Activated naive CD4-positive, alpha-beta T cell treated with anti-CD3 and anti-CD28 coated beads, Interleukin-2, amount 50 U/mL, for 72 hours (primary cell): Measurements from ENCODE around the gene ACER1. TPM values are rescaled to one million over a fixed set of nuclear protein-coding genes. Genes with fewer than 3 reads are reported as not detected.

Experiments used
- ATAC-seq, 2 donors: fragments of 150-1000 bp; cut with Tn5 transposase; 2 replicates each; pipeline ENCODE4 v1.10.0; 2021; ENCODE audit warnings: mild to moderate bottlenecking in 2 of 2, moderate library complexity in 2 of 2
- DNase-seq, 2 donors: peaks; one replicate each; pipeline ENCODE4 v3.0.0; 2021 to 2022; ENCODE audit warnings: low spot score in 2 of 2
- H3K27ac Mint-ChIP-seq, 2 donors: one replicate each; pipeline ENCODE4 v1.8.0; 2022; ENCODE audit warnings: mild to moderate bottlenecking in 2 of 2, mixed read lengths in 2 of 2
- H3K36me3 Mint-ChIP-seq, 2 donors: one replicate each; pipeline ENCODE4 v1.8.0; 2022; ENCODE audit warnings: mixed read lengths in 2 of 2
- H3K9me3 Mint-ChIP-seq, 2 donors: one replicate each; pipeline ENCODE4 v1.8.0; 2022; ENCODE audit warnings: mixed read lengths in 2 of 2
- total RNA-seq, 2 donors: library from RNA; stranded (reverse); gene quantifications; one replicate each; pipeline ENCODE4 v1.2.3, GENCODE V29; 2022

ACER1 gene
- total RNA-seq, 2 donors from 2014 or later: 0.52 TPM; not detected in 1

DNA sequence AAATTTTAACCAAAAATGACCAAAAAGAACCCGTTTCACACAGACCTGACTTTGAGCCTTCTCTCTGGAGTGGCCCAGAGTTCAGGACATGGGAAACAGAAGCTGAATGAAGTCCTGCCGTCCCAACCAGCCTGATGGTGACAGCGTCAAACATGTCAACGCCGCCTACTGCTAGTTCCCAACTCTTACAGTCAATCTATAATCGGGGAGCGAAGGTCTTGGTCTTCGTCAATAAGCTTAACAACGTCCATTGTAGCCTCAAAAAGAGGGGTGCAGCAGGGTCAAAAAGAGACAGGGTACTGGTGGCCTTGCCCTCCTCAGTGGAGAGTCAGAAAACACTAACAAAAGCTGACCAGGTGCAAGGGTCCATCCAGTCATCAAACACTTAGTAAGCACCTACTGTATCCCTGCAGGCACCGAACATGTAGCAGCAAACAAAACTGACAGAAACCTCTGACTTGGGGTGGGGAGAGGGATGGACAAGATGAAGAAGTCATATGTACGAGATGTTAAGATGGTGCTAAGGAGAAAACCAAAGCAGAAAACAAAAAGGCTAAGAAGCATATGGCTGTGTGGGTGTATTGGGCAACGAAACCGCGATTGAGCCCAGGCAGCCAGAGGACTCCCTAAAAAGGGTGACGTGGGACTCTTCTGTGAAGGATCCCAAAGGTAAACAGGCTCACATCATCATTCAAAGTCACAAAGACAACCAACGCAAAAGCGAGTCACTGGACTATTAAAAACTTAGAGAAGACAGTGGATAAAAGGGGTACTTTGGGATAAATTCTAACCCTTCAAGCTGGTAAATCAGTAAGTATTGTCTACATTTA lies 65.6 kb downstream of the ACER1 start:
- peak overlapping the region; percentile 3 to 67 for H3K27ac Mint-ChIP-seq
- ATAC-seq: no peak
- H3K36me3 Mint-ChIP-seq: peaks cover 0 to 10% of the 10 kb centered on the region in 2 donors

GRCh38 chr19:6264803-6265202 lies 68.6 kb downstream of the ACER1 start:
- DNase-seq (no peak), ATAC-seq (no peak)
- H3K9me3 Mint-ChIP-seq: no peaks in the 10 kb centered on the region
- peaks cover 6 to 17% of the 10 kb centered on the region in 2 donors for H3K36me3 Mint-ChIP-seq
- peak overlapping the region in 1 of 2 donors; percentile 70 for H3K27ac Mint-ChIP-seq

More for the DNA sequence above, 65.6 kb downstream of the ACER1 start:
- DNase-seq: no peak
- no peaks in the 10 kb centered on the region for H3K9me3 Mint-ChIP-seq

GRCh38 chr19:6263735-6264444 lies 69.5 kb downstream of the ACER1 start:
- Mint-ChIP-seq H3K9me3 (no peaks in the 10 kb centered on the region), H3K36me3 (peaks cover 6 to 22% of the 10 kb centered on the region in 2 donors), H3K27ac (peak overlapping the region in 1 of 2 donors; percentile 63)
- no peak for DNase-seq
- no peak for ATAC-seq

DNA sequence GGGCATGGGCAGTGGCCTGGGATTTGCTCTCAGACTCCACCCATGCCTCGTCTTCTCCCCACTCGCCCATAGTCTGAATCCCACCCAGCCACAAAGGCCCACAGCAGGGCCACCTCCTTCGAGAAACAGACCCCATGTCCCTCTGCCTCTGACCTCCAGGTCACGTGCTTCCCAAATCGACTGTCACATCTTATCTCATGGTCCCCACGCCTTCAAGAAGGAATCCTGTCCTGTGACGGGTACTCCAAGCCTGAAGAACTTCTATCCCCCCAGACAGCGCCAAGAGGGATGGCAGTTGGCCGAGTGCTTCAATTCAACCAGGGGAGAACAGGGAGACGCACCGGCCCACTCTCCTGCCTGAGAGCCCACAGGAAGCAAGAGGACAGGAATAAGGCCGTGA lies 70.1 kb downstream of the ACER1 start:
- peak overlapping the region in 1 of 2 donors; percentile 63 for H3K27ac Mint-ChIP-seq
- DNase-seq (no peak), ATAC-seq (no peak)
- H3K36me3 Mint-ChIP-seq: peaks cover 6 to 24% of the 10 kb centered on the region in 2 donors
- H3K9me3 Mint-ChIP-seq: no peaks in the 10 kb centered on the region

DNA sequence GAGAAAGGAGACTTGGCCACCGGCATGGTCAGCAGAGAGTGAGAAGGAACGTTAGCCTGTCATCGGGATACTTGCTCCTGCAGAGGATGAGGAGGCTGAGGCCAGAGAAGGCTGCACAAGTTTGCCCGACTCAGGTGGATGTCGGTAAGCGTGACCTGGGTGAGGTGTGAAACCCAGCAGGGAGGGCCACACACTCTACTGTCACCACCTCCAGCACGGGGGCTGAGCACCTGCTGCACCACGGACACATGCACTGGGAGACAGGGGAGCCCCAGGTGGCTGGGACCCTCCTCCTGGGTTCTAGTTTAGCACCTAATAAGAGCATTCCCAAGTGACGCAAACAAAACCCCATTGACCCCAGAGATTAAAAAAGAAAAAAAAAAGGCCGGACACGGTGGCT lies 70.9 kb downstream of the ACER1 start:
- H3K9me3 Mint-ChIP-seq: no peaks in the 10 kb centered on the region
- H3K27ac Mint-ChIP-seq: no peak overlapping the region
- DNase-seq (no peak), ATAC-seq (no peak)
- peaks cover 6 to 24% of the 10 kb centered on the region in 2 donors for H3K36me3 Mint-ChIP-seq

- no peaks in the 10 kb centered on the region for H3K9me3 Mint-ChIP-seq
- ATAC-seq (no peak), DNase-seq (no peak)
- no peak overlapping the region for H3K27ac Mint-ChIP-seq
- H3K36me3 Mint-ChIP-seq: peaks cover 6 to 24% of the 10 kb centered on the region in 2 donors
Observed at GRCh38 chr19:6261883-6262282, 71.5 kb downstream of the ACER1 start.

DNA sequence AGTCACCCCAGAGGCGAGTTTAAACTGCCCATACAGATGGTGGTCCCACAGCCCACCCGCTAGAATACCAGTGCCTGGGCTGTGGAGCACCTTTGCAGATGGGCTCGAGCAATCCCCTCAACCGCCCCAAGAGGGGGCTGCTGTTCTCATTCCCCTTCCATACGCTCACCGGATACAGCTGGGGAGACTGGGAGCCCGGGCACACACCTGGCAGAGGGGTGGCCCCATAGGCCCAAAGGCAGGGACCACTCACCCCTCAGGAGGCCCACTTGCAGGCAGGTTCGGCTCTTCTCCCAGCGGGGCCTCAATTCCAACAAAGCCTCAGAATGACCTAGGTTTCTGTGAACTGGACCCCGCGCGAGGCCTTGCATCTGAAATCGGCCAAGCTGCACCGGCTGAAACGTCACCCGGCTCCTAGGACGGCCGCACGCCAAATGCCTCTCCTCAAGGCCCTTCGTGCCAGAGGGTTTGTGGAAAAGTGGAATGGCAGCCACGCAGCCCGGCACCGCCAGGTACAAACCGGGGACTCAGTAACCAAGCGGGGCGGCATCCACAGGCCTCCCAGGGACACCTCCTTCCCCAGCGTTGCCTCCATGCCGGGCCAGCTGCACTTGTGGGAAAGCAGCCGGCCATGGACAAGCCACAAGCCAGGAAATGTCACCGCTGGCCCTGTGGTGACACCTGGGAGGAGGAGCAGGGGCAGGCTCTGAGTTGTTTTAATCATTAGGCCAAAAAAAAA lies 72.3 kb downstream of the ACER1 start:
- peaks cover 6 to 20% of the 10 kb centered on the region in 2 donors for H3K36me3 Mint-ChIP-seq

GRCh38 chr19:6260376-6260775 lies 73.0 kb downstream of the ACER1 start:
- Mint-ChIP-seq H3K36me3 (peaks cover 6 to 20% of the 10 kb centered on the region in 2 donors), H3K27ac (no peak overlapping the region), H3K9me3 (no peaks in the 10 kb centered on the region)
- DNase-seq (no peak), ATAC-seq (no peak)

More for the DNA sequence above, 72.3 kb downstream of the ACER1 start:
- Mint-ChIP-seq H3K9me3 (no peaks in the 10 kb centered on the region), H3K27ac (no peak overlapping the region)
- peak in 1 of 2 donors; percentile 40 for DNase-seq
- peak in 1 of 2 donors; percentile 72 for ATAC-seq

GRCh38 chr19:6259312-6259861 lies 74.0 kb downstream of the ACER1 start:
- peaks cover 6 to 14% of the 10 kb centered on the region in 2 donors for H3K36me3 Mint-ChIP-seq
- H3K9me3 Mint-ChIP-seq: no peaks in the 10 kb centered on the region
- ATAC-seq (no peak), DNase-seq (no peak)
- H3K27ac Mint-ChIP-seq: no peak overlapping the region

DNA sequence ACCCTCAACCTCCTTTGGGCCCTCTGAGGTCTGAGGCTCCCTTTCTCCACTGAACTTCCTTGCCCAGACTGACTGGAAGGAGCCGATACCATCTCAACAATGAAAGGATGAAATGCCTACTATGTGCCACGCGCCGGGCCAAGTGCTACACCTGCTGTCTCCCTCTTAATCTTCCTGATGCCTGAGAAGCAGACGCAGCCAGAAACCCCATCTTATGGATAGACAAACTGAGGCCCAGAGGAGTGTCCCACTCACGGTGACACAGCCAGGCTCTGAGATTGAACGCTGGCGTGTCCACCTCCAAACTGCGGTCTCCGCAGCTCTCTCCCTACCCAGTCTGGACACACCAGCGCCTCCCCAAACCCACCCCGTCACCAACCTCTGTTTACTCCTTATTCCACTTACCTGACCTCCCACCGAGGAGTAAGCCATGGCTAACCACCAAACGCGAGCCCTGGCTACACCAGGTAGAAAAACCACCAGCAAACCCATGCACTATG lies 74.5 kb downstream of the ACER1 start:
- DNase-seq (no peak), ATAC-seq (no peak)
- H3K27ac Mint-ChIP-seq: peak overlapping the region in 1 of 2 donors; percentile 48
- H3K9me3 Mint-ChIP-seq: no peaks in the 10 kb centered on the region
- peaks cover 6 to 14% of the 10 kb centered on the region in 2 donors for H3K36me3 Mint-ChIP-seq

Other genes starting within 250 kb of the ACER1 start
- 10 to 100 TPM; 11.2 to 13.8 TPM for gene RFX2, start 223.1 kb downstream of the ACER1 start, total RNA-seq
- gene ACSBG2, start 197.9 kb downstream of the ACER1 start, total RNA-seq: under 1 TPM; 0.16 to 0.72 TPM
- 10 to 100 TPM; 31.8 to 48.2 TPM for gene MLLT1, start 53.6 kb downstream of the ACER1 start, total RNA-seq
- gene CLPP, start 27.9 kb upstream of the ACER1 start, total RNA-seq: 100 to 1,000 TPM; 184 to 190 TPM
- 10 to 100 TPM; 33.9 to 89.4 TPM for gene ALKBH7, start 39.2 kb upstream of the ACER1 start, total RNA-seq
- gene PSPN, start 42.3 kb upstream of the ACER1 start, total RNA-seq: 1 to 10 TPM; 2.0 to 3.4 TPM
- gene GTF2F1, start 59.6 kb upstream of the ACER1 start, total RNA-seq: 10 to 100 TPM; 44.6 to 78.4 TPM
- 100 to 1,000 TPM; 240 to 353 TPM for gene KHSRP, start 91.2 kb upstream of the ACER1 start, total RNA-seq
- under 1 TPM in 1 of 2 donors, not detected in 1; 0.14 TPM for gene SLC25A41, start 100.2 kb upstream of the ACER1 start, total RNA-seq
- gene SLC25A23, start 126.2 kb upstream of the ACER1 start, total RNA-seq: 10 to 100 TPM in 1 of 2 donors, under 1 TPM in 1; 0.96 to 36.0 TPM
- 1 to 10 TPM in 1 of 2 donors, under 1 TPM in 1; 0.59 to 2.6 TPM for gene CRB3, start 130.7 kb upstream of the ACER1 start, total RNA-seq
- 10 to 100 TPM; 70.8 to 84.4 TPM for gene DENND1C, start 148.2 kb upstream of the ACER1 start, total RNA-seq
- 1 to 10 TPM; 2.6 to 9.4 TPM for gene TUBB4A, start 168.7 kb upstream of the ACER1 start, total RNA-seq
- 1 to 10 TPM in 1 of 2 donors, under 1 TPM in 1; 0.43 to 3.4 TPM for gene TNFSF9, start 197.4 kb upstream of the ACER1 start, total RNA-seq